Immature natural killer cell (primary cell): ENCODE measurements around the gene VARS1. TPM values are rescaled to one million over a fixed set of nuclear protein-coding genes. Genes with fewer than 3 reads are reported as not detected.
A peak's percentile ranks its signal among the peaks of the same experiment; 100 is the strongest.

Source experiments
- DNase-seq, 3 donors: peaks; one replicate each; pipeline ENCODE4 v3.0.0; 2022; ENCODE audit warnings: mixed read lengths in 1 of 3
- H3K27ac Mint-ChIP-seq, 6 donors: one replicate each; pipeline ENCODE4 v1.8.0; 2020; ENCODE audit warnings: mixed read lengths in 6 of 6, mild to moderate bottlenecking in 5 of 6, inconsistent platforms in 4 of 6, moderate library complexity in 3 of 6
- H3K27me3 Mint-ChIP-seq, 3 donors: one replicate each; pipeline ENCODE4 v1.8.0; 2020 to 2021; ENCODE audit warnings: low read depth in 3 of 3, mild to moderate bottlenecking in 3 of 3, mixed read lengths in 3 of 3, moderate library complexity in 3 of 3, inconsistent platforms in 1 of 3
- H3K36me3 Mint-ChIP-seq, 3 donors: one replicate each; pipeline ENCODE4 v1.8.0; 2020; ENCODE audit warnings: mixed read lengths in 3 of 3, inconsistent platforms in 2 of 3, mild to moderate bottlenecking in 2 of 3
- H3K4me1 Mint-ChIP-seq, 2 donors: one replicate each; pipeline ENCODE4 v1.8.0; 2020; ENCODE audit warnings: inconsistent platforms in 2 of 2, mild to moderate bottlenecking in 2 of 2, mixed read lengths in 2 of 2, moderate library complexity in 1 of 2
- H3K4me3 Mint-ChIP-seq, 5 donors: one replicate each; pipeline ENCODE4 v1.8.0; 2020; ENCODE audit warnings: mild to moderate bottlenecking in 5 of 5, mixed read lengths in 5 of 5, inconsistent platforms in 3 of 5, moderate library complexity in 3 of 5
- H3K9me3 Mint-ChIP-seq, 6 donors: one replicate each; pipeline ENCODE4 v1.8.0; 2020; ENCODE audit warnings: mild to moderate bottlenecking in 6 of 6, mixed read lengths in 6 of 6, inconsistent platforms in 4 of 6, moderate library complexity in 3 of 6
- polyA plus RNA-seq, 3 donors: library from polyadenylated mRNA; unstranded; fragments of 300-500 nt; fragmentation: Illumina TruSeq; gene quantifications; one replicate each; pipeline ENCODE4 v1.2.3, GENCODE V29; 2021

VARS1 gene
- polyA plus RNA-seq, 3 donors from 2014 or later: 26.5 to 44.6 (median 28.8) TPM

DNA sequence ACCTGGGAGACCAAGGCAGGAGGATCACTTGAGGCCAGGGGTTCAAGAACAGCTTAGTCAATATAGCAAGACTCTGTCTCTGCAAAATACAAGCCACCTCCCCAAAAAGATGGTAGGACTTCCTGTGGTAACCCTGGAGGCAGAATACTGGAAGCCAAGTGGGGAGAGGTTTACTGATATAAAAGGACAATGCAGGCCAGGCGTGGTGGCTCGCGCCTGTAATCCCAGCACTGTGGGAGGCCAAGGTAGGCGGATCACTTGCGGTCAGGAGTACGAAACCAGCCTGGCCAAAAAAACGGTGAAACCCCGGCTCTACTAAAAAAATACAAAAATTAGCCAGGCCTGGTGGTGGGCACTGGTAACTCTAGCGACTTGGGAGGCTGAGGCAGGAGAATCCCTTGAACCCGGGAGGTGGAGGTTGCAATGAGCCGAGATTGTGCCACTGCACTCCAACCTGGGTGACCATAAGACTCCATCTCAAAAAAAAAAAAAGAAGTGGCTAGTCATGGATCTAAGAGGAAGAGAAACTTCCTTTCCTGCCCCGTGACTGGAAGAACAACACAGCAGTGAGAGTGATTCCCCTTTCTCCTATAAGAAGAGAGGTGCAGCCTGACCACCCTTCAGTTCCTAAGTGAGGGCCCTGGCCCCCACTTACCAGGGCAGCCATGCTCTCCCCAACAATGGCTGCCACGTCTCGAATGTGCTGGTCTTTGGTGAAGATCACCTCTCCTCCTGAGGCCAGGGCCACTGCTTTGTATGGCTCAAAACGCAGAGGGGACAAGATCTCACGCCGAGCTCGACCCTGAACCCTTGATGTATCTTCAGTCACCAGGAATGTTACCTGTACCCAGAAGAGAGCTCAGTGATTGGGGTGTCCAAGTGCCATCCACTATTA, 26.9 kb downstream of the VARS1 start:
- Mint-ChIP-seq H3K27ac (peak overlapping the region in 2 of 6 donors; percentile 28 to 49), H3K27me3 (peaks cover 0 to 2% (median 1%) of the 10 kb centered on the region in 3 donors), H3K9me3 (no peaks in the 10 kb centered on the region), H3K36me3 (no peaks in the 10 kb centered on the region), H3K4me1 (peaks cover 20 to 28% of the 10 kb centered on the region in 2 donors), H3K4me3 (no peak overlapping the region)
- no peak for DNase-seq

DNA sequence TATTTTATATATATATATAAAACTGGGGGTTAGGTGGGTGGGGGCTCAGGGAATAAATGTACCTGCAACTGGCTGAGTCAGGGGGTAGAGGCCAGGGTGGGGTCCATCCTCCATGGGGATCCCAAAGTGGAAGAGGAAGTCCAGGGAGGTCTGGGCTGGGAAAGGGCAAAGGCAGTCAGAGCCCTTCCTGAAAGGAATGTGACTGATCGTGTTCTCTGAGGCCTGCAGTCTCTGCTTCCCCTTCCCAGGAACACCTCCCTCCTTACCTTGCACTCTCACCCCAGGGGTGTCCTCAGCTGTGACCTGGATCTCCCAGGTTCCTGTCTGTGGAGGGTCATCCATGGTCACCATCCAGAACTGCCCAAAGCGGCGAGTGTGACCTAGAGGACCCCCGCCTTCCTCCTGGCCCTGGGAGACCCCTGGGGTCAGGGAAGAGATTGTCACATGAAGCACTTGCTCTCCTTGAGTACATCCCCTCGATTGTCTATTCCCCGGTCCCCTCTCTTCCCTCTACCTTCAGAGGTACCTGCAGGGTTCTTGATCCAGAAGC, 28.4 kb downstream of the VARS1 start:
- Mint-ChIP-seq H3K27me3 (peaks cover 0 to 1% (median 0%) of the 10 kb centered on the region in 3 donors), H3K4me3 (no peak overlapping the region), H3K9me3 (no peaks in the 10 kb centered on the region), H3K36me3 (peaks cover 0 to 3% (median 3%) of the 10 kb centered on the region in 3 donors), H3K4me1 (peaks cover 14 to 17% of the 10 kb centered on the region in 2 donors), H3K27ac (no peak overlapping the region)
- no peak for DNase-seq

DNA sequence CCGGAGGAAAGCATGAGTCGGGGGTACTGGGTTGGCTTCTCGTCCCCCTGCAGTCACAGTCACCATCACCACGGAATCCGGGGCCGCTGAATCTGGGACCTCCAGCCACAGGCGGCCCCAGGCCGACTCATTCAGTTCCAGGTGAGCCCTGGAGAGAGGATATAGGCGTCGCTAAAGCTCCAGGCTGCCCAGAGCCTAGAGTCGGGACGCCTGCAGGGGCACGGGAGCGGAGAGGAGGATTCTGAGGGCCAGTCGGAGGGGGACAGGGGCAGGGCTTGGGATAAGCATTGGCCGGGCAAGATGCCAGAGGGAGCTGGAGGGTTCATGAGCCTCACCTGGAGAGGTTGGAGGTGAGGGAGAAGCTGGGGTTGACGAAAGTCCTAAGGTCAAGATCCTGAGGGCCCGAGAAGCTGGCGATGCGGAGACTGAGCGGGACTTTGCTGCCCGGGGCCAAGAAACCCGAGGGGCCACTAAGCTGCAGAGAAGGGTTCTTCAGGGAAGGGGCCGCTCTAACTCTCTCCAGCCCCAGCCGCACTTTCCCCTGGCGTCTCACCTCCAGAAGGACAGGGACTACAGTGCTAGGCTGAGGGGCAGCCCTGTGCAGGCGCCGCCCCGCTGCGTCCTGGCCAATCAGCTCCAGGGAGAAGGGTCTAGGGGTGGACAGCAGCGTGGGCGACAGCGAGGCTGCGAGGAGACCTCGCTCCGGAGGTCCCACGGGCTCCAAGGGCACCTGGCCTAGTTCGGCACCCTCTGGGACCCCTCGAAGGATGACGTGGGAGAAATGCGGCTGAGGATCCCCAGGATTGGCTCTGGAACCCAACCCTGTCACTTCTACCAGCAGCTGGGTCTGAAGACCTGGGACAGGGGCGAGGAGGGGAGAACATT, 29.4 kb downstream of the VARS1 start:
- Mint-ChIP-seq H3K27ac (no peak overlapping the region), H3K36me3 (peaks cover 0 to 8% (median 3%) of the 10 kb centered on the region in 3 donors), H3K9me3 (no peaks in the 10 kb centered on the region), H3K27me3 (peaks cover 0 to 1% (median 0%) of the 10 kb centered on the region in 3 donors), H3K4me1 (peaks cover 9 to 10% of the 10 kb centered on the region in 2 donors), H3K4me3 (no peak overlapping the region)
- DNase-seq: no peak

DNA sequence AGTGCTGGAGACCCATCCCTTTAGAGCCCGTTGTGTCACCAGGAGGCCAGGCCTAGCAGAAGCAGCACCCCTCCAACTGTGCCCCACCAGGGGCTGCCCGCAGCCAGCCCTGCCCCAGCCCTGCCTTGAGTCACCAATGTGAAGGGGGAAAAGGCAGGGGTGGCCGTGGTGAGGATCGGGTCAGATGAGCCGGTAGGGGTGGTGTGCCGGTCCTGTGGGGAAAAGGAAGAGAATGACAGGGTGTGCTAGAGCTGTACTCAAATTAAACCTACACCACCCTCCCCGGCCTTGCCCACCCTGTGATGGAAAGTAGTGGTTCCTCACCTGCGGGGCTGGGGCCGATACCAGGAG, 30.0 kb downstream of the VARS1 start:
- Mint-ChIP-seq H3K27me3 (peaks cover 0 to 1% (median 0%) of the 10 kb centered on the region in 3 donors), H3K4me1 (peaks cover 7 to 8% of the 10 kb centered on the region in 2 donors), H3K4me3 (no peak overlapping the region), H3K9me3 (no peaks in the 10 kb centered on the region), H3K36me3 (peaks cover 5 to 14% (median 8%) of the 10 kb centered on the region in 3 donors), H3K27ac (no peak overlapping the region)
- no peak for DNase-seq

DNA sequence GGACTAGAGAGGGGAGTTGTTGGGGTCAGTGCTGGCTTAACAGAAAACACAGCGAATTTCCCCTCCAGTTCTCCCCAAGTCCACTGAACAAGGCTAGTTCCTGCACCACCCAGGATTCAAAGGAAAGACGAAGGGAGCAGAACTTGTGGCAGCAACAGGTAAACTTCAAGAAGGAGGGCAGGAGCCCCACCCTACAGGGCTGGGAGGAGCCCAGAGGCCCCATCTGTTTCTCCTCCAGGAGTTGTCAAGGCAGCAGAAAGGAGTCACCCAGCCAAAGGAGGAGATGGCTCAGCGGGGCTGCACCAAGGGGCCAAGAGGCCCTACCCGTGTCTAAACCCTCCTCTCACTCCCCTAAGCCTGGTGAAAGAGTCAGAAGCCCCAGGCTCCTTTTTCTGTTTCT, 31.4 kb downstream of the VARS1 start:
- no peak for DNase-seq
- peaks cover 0 to 1% of the 10 kb centered on the region in 2 donors for H3K4me1 Mint-ChIP-seq
- peaks cover 12 to 24% (median 13%) of the 10 kb centered on the region in 3 donors for H3K36me3 Mint-ChIP-seq
- no peak overlapping the region for H3K4me3 Mint-ChIP-seq
- peak overlapping the region in 1 of 6 donors; percentile 55 for H3K27ac Mint-ChIP-seq
- H3K27me3 Mint-ChIP-seq: peaks cover 0 to 1% (median 0%) of the 10 kb centered on the region in 3 donors
- no peaks in the 10 kb centered on the region for H3K9me3 Mint-ChIP-seq

DNA sequence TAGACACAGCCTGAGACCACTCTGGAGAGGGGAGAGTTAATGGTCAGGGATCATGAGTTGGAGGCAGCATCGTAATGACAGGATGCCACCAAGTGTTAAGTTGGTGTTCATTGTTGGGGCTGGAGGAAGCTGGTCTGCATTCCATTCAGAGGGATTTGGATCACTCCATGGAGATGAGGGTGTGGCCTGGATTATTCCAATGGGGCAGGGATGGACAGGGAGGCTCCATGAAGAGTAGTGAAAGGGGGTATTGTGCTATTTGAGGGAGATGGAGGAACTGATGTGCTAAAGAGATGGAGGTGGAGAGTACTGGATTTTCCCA, 32.0 kb downstream of the VARS1 start:
- Mint-ChIP-seq H3K4me3 (no peak overlapping the region), H3K27me3 (peaks cover 0 to 1% (median 0%) of the 10 kb centered on the region in 3 donors), H3K36me3 (peaks cover 12 to 30% (median 16%) of the 10 kb centered on the region in 3 donors), H3K4me1 (no peaks in the 10 kb centered on the region), H3K9me3 (no peaks in the 10 kb centered on the region), H3K27ac (peak overlapping the region in 1 of 6 donors; percentile 82)
- no peak for DNase-seq

GRCh38 chr6:31762878-31763618, 32.5 kb downstream of the VARS1 start:
- Mint-ChIP-seq H3K27me3 (peaks cover 0 to 1% (median under 1%) of the 10 kb centered on the region in 3 donors), H3K4me1 (no peaks in the 10 kb centered on the region), H3K27ac (no peak overlapping the region), H3K36me3 (peaks cover 12 to 30% (median 16%) of the 10 kb centered on the region in 3 donors), H3K4me3 (no peak overlapping the region), H3K9me3 (no peaks in the 10 kb centered on the region)
- no peak for DNase-seq

- H3K4me1 Mint-ChIP-seq: no peaks in the 10 kb centered on the region
- H3K27ac Mint-ChIP-seq: peak within 1 kb of the TSS in 1 of 6 donors; percentile 45
- H3K9me3 Mint-ChIP-seq: no peaks in the 10 kb centered on the region
- peaks cover 0 to 2% (median 1%) of the 10 kb centered on the region in 3 donors for H3K27me3 Mint-ChIP-seq
- H3K4me3 Mint-ChIP-seq: no peak within 1 kb of the TSS
- H3K36me3 Mint-ChIP-seq: peaks cover 12 to 30% (median 16%) of the 10 kb centered on the region in 3 donors
- DNase-seq: no peak
Observed at GRCh38 chr6:31762356-31762755, 33.2 kb downstream of the VARS1 start, which contains the start of gene SAPCD1. Gene SAPCD1, plus strand, starts transcription at chr6:31762656. Its CDS starts 399 bp downstream, at chr6:31763055.

GRCh38 chr6:31761343-31761742, 34.2 kb downstream of the VARS1 start:
- H3K4me3 Mint-ChIP-seq: no peak overlapping the region
- no peak overlapping the region for H3K27ac Mint-ChIP-seq
- H3K9me3 Mint-ChIP-seq: no peaks in the 10 kb centered on the region
- H3K27me3 Mint-ChIP-seq: peaks cover 0 to 2% (median 0%) of the 10 kb centered on the region in 3 donors
- H3K36me3 Mint-ChIP-seq: peaks cover 12 to 30% (median 16%) of the 10 kb centered on the region in 3 donors
- no peaks in the 10 kb centered on the region for H3K4me1 Mint-ChIP-seq
- no peak for DNase-seq

DNA sequence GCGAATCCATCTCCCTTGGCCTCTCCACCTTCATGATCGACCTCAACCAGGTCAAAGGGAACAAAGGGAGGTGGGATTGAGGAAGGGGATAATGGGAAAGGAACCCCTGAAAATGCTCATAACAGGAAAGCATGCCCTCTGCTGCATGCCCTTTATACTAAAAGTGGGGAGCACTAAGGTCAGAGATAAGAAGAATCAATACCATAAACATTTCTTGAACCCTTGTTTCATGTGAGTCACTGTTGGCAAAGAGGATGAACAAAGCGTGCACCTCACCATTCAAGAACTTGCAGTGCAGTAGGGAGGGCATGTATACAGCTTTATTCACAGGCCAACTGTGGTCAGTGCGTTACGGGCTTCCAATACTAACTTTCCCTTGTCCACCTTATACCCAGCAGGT, 34.8 kb downstream of the VARS1 start:
- Mint-ChIP-seq H3K27me3 (peaks cover 0 to 2% (median 0%) of the 10 kb centered on the region in 3 donors), H3K4me3 (no peak overlapping the region), H3K4me1 (no peaks in the 10 kb centered on the region), H3K9me3 (no peaks in the 10 kb centered on the region), H3K27ac (no peak overlapping the region), H3K36me3 (peaks cover 12 to 30% (median 16%) of the 10 kb centered on the region in 3 donors)
- DNase-seq: no peak

DNA sequence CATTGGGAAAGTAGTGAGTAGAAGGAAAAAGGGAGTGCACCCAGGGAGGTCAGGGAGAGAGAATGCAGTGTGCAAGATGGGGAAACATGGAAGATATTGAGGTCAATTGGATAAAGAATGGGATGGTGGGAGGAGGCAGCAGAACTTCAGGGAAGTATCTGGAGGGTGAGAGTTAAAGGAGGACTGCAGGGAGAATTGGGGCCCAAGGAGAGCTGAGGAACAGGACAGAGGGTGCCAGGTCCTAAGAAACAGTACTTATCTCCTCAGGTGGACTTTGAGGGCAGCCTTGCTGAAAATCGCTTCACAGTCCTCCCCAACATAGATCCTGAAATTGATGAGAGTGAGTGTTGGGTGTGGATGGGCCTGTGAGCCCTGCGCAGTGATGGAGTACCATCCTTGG, 37.3 kb downstream of the VARS1 start:
- no peaks in the 10 kb centered on the region for H3K4me1 Mint-ChIP-seq
- no peak overlapping the region for H3K27ac Mint-ChIP-seq
- no peak overlapping the region for H3K4me3 Mint-ChIP-seq
- peaks cover 0 to 5% (median 0%) of the 10 kb centered on the region in 3 donors for H3K27me3 Mint-ChIP-seq
- H3K36me3 Mint-ChIP-seq: peaks cover 12 to 30% (median 16%) of the 10 kb centered on the region in 3 donors
- no peak for DNase-seq
- no peaks in the 10 kb centered on the region for H3K9me3 Mint-ChIP-seq

- Mint-ChIP-seq H3K36me3 (peaks cover 0 to 3% (median 0%) of the 10 kb centered on the region in 3 donors), H3K27ac (peak overlapping the region in 1 of 6 donors; percentile 1), H3K9me3 (no peaks in the 10 kb centered on the region), H3K4me1 (no peaks in the 10 kb centered on the region), H3K27me3 (peaks cover 0 to 2% (median 0%) of the 10 kb centered on the region in 3 donors), H3K4me3 (no peak overlapping the region)
- no peak for DNase-seq
Observed at GRCh38 chr6:31752739-31753319, 42.7 kb downstream of the VARS1 start.
